OCI-LY7 (cell line): ENCODE results near the gene SYCP1.

Experiments used
- CTCF ChIP-seq: fragments of 200-600 bp; sonication (generic); conservative IDR thresholded peaks from 2 replicates; pipeline ENCODE4 v1.5.1; 2014; ENCODE audit warnings: mild to moderate bottlenecking, antibody characterized with exemption, low read length, moderate library complexity, mixed read lengths
- EZH2phosphoT487 ChIP-seq: fragments of 200-600 bp; sonication (generic); IDR thresholded peaks from 2 replicates; pipeline ENCODE4 v1.6.1; 2018; ENCODE audit warnings: low read depth, borderline replicate concordance, mild to moderate bottlenecking, mixed run types, antibody characterized with exemption, low read length, moderate library complexity, mixed read lengths

- TF ChIP-seq CTCF (no peak), EZH2phosphoT487 (no peak)
Measured at GRCh38 chr1:114926607-114927006, 71.9 kb downstream of the SYCP1 start.
